HG03159 (cell line): ENCODE measurements around the gene DOCK3.
"Not testable (repeated sequence)": the region's sequence is repeated elsewhere in the genome, so short reads cannot be mapped to it uniquely, and the experiment has no call there.

Experiments used
- ATAC-seq: cut with Tn5 transposase; IDR thresholded peaks from one replicate; pipeline ENCODE4 v1.9.1; 2021; ENCODE audit warnings: mild to moderate bottlenecking, moderate library complexity; ENCODE audit not compliant: unreplicated experiment

The DOCK3 gene

DNA sequence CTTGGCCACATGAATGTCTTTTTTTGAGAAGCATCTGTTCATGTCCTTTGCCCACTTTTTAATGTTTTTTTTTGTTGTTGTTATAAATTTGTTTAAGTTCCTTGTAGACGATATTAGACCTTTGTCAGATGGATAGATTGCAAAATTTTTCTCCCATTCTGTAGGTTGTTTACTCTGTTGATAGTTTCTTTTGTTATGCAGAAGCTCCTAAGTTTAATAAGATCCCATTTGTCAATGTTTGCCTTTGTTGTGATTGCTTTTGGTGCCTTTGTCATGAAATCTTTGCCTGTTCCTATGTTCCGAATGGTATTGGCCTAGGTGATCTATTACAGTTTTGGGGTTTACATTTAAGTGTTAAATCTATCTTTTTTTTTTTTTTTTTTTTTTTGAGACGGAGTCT is 116.2 kb downstream of the DOCK3 start:
- ATAC-seq, result not testable (repeated sequence)

- ATAC-seq, result no peak
Measured at GRCh38 chr3:50792568-50792967, 117.8 kb downstream of the DOCK3 start.

DNA sequence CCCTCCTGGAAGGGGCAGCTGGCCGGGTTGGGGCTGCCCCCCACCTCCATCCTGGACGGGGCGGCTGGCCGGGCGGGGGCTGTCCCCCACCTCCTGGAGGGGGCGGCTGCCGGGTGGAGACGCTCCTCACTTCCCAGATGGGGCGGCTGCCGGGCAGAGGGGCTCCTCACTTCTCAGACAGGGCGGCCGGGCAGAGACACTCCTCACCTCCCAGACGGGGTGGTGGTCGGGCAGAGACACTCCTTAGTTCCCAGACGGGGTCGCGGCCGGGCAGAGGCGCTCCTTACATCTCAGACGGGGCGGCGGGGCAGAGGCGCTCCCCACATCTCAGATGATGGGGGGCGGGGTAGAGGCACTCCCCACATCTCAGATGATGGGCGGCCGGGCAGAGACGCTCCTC is 129.1 kb downstream of the DOCK3 start:
- ATAC-seq, result not testable (repeated sequence)

- ATAC-seq, result not testable (repeated sequence)
Measured at GRCh38 chr3:50804376-50804775, 129.6 kb downstream of the DOCK3 start.

DNA sequence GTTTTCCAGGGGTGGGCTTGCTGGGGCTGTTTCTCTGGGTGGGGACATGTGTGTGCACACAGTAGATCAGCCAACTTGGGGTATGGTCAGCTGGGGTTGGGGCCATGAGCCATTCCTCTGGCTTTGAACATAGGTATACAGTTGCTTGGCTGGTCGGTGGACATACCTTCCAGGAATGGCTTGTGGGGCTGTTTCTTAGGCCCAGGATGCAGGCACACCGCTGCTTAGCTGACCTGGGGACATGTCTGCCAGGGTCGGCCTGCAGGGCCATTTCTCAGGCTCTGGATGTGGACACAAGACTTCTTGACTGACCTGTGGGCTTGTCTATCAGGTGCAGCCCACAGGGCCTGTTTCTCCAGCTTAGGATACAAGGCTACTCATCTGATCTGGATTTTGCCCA is 130.6 kb downstream of the DOCK3 start:
- no peak for ATAC-seq

DNA sequence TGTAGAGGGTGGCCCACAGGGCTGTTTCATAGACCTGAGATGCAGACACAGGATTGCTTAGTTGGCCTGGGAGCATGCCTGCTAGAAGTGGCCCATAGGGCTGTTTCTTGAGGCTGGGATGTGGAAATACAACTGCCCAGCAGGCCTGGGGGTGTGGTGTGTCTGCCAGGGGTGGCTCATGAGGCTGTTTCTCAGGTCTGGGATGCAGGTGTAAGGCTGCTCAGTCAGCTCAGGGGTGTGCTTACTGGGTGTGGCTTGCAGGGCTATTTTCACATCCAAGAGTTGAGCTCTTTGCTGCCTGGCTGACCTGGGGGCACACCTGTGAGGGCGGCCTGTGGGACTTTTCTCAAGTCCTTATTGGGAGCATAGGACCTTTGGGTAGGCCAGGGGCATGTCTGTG is 131.3 kb downstream of the DOCK3 start:
- no peak for ATAC-seq

GRCh38 chr3:50806806-50807205 is 132.1 kb downstream of the DOCK3 start:
- ATAC-seq, result no peak

DNA sequence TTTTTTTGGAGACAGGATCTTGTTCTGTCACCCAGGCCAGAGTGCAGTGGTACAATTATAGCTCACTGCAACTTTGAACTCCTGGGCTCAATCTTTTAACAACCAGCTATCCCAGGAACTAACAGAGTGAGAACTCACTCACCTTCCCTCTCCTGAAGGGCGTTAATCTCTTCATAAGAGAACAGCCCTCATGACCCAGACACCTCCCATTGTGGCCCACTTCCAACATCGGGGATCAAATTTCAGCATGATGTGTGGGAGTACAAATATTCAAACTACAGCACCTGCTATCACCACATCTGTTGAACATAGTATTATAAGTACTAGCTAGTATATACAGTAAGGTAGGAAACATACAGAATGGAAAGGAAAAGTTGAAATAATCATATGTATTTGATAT is 132.5 kb downstream of the DOCK3 start:
- no peak for ATAC-seq

DNA sequence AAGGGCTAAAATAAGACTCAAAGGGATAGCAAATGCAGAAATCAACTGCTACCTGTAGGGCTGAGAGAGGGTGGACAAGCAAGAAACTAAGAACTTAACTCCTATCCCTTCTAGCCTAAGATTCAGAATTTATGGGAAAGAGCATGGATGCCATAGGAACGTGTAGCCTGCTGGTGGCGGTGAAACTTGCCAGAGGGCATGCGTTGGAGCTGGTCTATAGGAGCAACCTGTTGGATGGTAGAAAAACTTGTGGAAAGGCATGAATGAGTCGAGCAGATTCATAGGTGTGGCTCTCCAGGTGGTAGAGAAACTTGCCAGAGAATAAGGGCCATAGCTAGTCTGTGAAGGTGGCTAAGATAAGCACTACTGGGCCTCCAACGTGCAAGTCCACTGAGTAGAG is 137.2 kb downstream of the DOCK3 start:
- no peak for ATAC-seq

GRCh38 chr3:50815844-50816243 is 141.1 kb downstream of the DOCK3 start:
- ATAC-seq, result no peak

DNA sequence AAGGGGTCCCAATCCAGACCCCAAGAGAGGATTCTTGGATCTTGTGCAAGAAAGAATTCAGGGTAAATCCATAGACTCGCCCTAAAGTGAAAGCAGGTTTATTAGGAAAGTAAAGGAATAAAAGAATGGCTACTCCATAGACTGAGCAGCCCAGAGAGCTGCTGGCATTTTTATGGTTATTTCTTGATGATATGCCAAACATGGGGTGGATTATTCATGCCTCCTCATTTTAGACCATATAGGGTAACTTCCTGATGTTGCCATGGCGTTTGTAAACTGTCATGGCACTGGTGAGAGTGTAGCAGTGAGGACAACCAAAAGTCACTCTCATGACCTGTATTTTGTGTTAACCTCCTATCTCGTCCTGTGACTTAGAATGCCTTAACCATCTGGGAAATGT is 142.2 kb downstream of the DOCK3 start:
- ATAC-seq, result no peak

DNA sequence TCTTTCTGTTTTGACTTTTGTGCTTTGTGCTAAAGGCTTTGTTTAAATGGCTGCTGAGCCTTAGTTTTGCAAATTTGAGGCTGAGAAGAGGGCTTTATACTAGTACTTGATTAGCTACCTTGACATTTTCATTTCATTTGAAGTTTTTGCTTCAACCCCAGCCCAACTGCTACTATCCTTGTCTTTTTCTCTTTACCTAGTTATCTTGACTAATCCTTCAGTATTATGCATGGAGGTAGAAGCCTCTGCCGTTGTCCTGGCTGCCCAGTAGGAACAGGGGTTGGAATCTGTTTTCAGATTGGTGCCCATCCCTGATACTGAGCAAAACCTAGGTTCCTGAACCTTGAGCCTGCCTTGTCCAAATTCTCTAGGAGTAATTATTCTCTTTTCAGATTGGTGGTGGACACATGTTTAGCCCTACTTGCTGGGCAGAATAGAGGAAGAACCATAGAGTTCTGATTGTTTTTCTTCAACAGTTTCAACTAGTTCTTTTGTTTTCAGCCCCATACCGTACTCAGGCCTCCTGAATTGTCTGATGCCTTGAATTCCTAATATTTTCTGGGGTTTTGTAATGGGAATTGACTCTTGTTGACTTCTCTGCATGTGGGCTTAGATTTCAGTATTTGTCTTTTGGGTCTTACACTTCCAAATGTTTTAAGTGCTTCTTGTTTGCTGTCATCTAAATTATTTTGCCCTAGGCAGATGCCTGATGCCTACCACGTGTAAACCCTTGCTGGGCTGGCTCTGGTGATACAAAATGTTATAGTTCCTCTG is 143.2 kb downstream of the DOCK3 start:
- ATAC-seq, result no peak

GRCh38 chr3:50819882-50820281 is 145.2 kb downstream of the DOCK3 start:
- ATAC-seq, result no peak

GRCh38 chr3:50825841-50826240 is 151.1 kb downstream of the DOCK3 start:
- no peak for ATAC-seq

- ATAC-seq, result no peak
Measured at GRCh38 chr3:50830451-50830850, 155.7 kb downstream of the DOCK3 start.

- ATAC-seq, result not testable (repeated sequence)
Measured at GRCh38 chr3:50831009-50831408, 156.3 kb downstream of the DOCK3 start.

GRCh38 chr3:50840983-50841489 is 166.3 kb downstream of the DOCK3 start:
- ATAC-seq, result no peak

DNA sequence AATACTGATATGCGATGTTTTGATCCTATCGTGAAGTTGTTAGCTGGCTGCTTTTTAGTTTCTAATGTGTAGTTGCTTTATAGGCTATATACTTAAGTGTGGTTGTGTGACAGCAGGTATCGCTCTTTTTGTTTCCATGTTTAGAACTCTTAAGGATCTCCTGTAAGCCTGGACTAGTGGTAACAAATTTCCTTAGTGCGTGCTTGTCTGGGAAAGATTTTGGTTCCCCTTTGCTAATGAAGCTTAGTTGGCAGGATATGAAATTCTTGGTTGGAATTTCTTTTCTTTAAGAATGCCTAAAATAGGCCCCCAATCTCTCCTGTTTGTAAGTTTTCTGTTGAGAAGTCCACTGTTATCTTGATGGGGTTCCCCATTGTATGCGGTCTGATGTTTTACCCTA is 173.6 kb downstream of the DOCK3 start:
- no peak for ATAC-seq

DNA sequence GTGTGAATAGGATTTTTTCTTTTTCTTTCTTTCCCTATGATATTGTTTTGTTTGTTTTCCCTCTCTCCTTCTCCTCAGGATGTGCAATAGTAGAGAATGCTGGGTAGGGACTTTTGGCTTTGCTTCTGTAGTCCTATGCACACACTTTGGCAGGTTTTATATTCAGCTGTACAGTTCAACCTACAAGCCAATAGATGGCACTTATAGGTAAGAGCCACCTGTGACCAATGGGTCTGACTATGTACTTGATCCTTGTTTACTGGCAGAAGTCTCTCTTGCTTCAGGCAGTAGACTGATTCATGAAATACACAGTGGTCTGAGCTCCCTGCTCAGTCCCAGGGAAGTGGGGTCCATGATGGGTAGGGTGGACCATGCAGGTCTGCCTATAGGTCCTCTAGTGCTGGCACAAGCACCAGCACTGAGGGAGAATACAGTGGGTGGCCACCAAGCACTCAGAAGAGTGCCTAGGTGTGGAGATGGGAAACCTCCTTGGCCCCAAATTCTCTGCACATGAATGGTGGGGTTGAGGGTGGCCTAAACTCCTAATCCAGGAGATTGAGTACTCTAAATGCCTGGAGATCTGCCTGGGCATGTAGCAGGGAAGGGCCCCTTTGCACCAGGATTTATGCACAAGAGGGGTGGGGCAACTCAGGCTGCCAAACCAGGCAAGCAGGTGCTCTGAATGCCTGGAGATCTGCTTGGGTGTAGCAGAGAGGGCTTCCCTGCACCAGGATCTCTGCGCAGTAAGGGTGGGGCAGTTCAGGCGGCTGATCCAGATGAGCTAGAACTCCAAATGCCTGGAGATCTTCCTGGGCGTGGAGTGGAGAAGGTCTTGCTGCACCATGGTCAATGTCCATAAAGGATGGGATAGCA is 176.1 kb downstream of the DOCK3 start:
- no peak for ATAC-seq

- no peak for ATAC-seq
Measured at GRCh38 chr3:50853936-50854335, 179.2 kb downstream of the DOCK3 start.

DNA sequence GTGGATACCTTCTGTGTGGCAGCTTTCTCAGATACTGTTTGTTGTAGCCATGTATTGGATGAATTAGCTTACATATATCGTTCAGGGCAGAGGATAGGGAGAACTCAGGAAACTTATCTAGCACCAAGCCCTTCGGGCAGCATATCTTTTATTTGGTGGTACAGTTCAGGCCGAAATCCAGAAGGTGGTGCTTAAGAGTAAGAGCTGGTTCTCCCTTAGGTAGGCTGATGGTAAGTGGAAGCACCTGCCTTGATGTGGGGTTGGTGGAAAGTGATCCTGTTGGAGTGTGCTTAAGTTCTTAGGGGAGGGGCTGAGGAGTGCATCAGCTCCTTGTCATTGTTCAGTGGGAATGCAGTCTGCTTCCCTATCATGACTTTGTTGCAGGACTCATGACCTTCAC is 187.5 kb downstream of the DOCK3 start:
- ATAC-seq, result no peak
